Stomach (tissue), 9 donors: ENCODE data around the gene CTSV. TPM values are rescaled to one million over a fixed set of nuclear protein-coding genes. Genes with fewer than 3 reads are reported as not detected.
"Not testable (repeated sequence)": the region's sequence is repeated elsewhere in the genome, so short reads cannot be mapped to it uniquely, and the experiment has no call there.

Experiments
- DNase-seq, 2 donors: peaks; one replicate each; pipeline versions ENCODE4 v3.0.0 to v3.0.0-alpha.2; 2013 to 2019
- H3K27ac ChIP-seq, 5 donors: fragments of 200-600 bp in 4 of 5; sonication (generic) in 4 of 5; one replicate each; pipeline ENCODE4 v1.5.1; 2013 to 2019; ENCODE audit warnings: mild to moderate bottlenecking in 1 of 5, moderate library complexity in 1 of 5
- H3K27me3 ChIP-seq, 3 donors: fragments of 200-600 bp; sonication (generic); one replicate each; pipeline ENCODE4 v1.5.1; 2017 to 2019; ENCODE audit warnings: mixed run types in 1 of 3
- H3K36me3 ChIP-seq, 4 donors: fragments of 200-600 bp; sonication (generic); 1 replicate in 3 of 4; 2 replicates in 1 of 4; pipeline ENCODE4 v1.5.1; 2016 to 2019
- H3K4me1 ChIP-seq, 4 donors: fragments of 200-600 bp; sonication (generic); one replicate each; pipeline ENCODE4 v1.5.1; 2016 to 2019
- H3K4me3 ChIP-seq, 4 donors: fragments of 200-600 bp; sonication (generic) in 3 of 4; one replicate each; pipeline ENCODE4 v1.5.1; 2016 to 2019; ENCODE audit warnings: mild to moderate bottlenecking in 1 of 4
- H3K9me3 ChIP-seq, 4 donors: fragments of 200-600 bp; sonication (generic); one replicate each; pipeline ENCODE4 v1.5.1; 2016 to 2019
- EP300 ChIP-seq: sonication (generic); formaldehyde crosslinking; IDR thresholded peaks from one replicate; pipeline ENCODE4 v1.6.1; 2017; ENCODE audit warnings: antibody characterized with exemption
- POLR2A ChIP-seq, 4 donors: fragments of 450-650 bp; IDR thresholded peaks; one replicate each; pipeline ENCODE4 v1.6.1; 2016; ENCODE audit warnings: antibody characterized with exemption in 4 of 4, control low read depth in 2 of 4, mild to moderate bottlenecking in 1 of 4, moderate library complexity in 1 of 4
- POLR2AphosphoS5 ChIP-seq, 3 donors: sonication (generic); formaldehyde crosslinking; IDR thresholded peaks; one replicate each; pipeline ENCODE4 v1.6.1; 2016; ENCODE audit warnings: antibody characterized with exemption in 3 of 3
- WGBS, 5 donors: extraction: QIAGEN DNeasy Blood & Tissue Kit in 3 of 5; methylation state at CpG; one replicate each; pipeline versions ENCODE4 v1.1.5 to v1.1.7; 2013 to 2018; 5-methylcytosine and 5-hydroxymethylcytosine counted together
- intact Hi-C: fragments of 100-400 bp; cut with DNase I; formaldehyde crosslinking; loops from one replicate; pipeline ENCODE4 v1.15.1; 2023; ENCODE audit warnings: low total_unique reads
- polyA plus RNA-seq, 3 donors: library from polyadenylated mRNA; stranded (reverse); fragments of 200-250 nt; gene quantifications; one replicate each; pipeline ENCODE4 v1.2.3, GENCODE V29; 2013
- total RNA-seq, 5 donors: library from RNA; depleted of rRNA; stranded (reverse); fragments of >200 nt; gene quantifications; one replicate each; pipeline versions ENCODE4 v1.1.0 to v1.2.3, GENCODE V29; 2014 to 2016
- TF ChIP-seq, protein P1 (sequence below), 7 experiments: fragments of 450-650 bp in 4 of 7; fragments of 200-600 bp in 3 of 7; sonication (generic) in 3 of 7; IDR thresholded peaks; one replicate each; pipeline ENCODE4 v1.5.1; 2016 to 2019; ENCODE audit warnings: antibody characterized with exemption in 7 of 7, control low read depth in 2 of 7, mild to moderate bottlenecking in 1 of 7
- donor health status: healthy with polysubstance abuse.
- donor health status: Bipolar disorder and iron deficiency.
- donor health status: healthy.

CTSV gene
- total and polyA plus RNA-seq, 8 donors, result 0.43 to 11.0 (median 6.3) TPM; not detected in 2

GRCh38 chr9:97060796-97061195, 21.9 kb upstream of the CTSV start:
- peaks cover 0 to 3% (median 0%) of the 10 kb centered on the region in 4 donors for H3K9me3 ChIP-seq
- no peaks in the 10 kb centered on the region for H3K4me1 ChIP-seq
- DNase-seq, result no peak
- H3K4me3 ChIP-seq, result no peak overlapping the region
- TF ChIP-seq POLR2AphosphoS5 (IDR thresholded peaks at IDR 0.05), result no peak
- TF ChIP-seq EP300, result no peak
- TF ChIP-seq, protein P1, sequence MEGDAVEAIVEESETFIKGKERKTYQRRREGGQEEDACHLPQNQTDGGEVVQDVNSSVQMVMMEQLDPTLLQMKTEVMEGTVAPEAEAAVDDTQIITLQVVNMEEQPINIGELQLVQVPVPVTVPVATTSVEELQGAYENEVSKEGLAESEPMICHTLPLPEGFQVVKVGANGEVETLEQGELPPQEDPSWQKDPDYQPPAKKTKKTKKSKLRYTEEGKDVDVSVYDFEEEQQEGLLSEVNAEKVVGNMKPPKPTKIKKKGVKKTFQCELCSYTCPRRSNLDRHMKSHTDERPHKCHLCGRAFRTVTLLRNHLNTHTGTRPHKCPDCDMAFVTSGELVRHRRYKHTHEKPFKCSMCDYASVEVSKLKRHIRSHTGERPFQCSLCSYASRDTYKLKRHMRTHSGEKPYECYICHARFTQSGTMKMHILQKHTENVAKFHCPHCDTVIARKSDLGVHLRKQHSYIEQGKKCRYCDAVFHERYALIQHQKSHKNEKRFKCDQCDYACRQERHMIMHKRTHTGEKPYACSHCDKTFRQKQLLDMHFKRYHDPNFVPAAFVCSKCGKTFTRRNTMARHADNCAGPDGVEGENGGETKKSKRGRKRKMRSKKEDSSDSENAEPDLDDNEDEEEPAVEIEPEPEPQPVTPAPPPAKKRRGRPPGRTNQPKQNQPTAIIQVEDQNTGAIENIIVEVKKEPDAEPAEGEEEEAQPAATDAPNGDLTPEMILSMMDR (IDR thresholded peaks at IDR 0.05), result no peak
- no peak for TF ChIP-seq POLR2A (IDR thresholded peaks at IDR 0.05)
- no peak overlapping the region for H3K27ac ChIP-seq
- 88 to 98% (median 93%) methylated on average over 3 of the region's 3 CpGs for WGBS, 5 donors
- intact Hi-C loops, result no loop called here
- no peaks in the 10 kb centered on the region for H3K36me3 ChIP-seq
- H3K27me3 ChIP-seq, result peaks cover 0 to 7% (median 0%) of the 10 kb centered on the region in 3 donors

- intact Hi-C loops, result no loop called here
Observed at GRCh38 chr9:97059626-97060025, 20.7 kb upstream of the CTSV start.

DNA sequence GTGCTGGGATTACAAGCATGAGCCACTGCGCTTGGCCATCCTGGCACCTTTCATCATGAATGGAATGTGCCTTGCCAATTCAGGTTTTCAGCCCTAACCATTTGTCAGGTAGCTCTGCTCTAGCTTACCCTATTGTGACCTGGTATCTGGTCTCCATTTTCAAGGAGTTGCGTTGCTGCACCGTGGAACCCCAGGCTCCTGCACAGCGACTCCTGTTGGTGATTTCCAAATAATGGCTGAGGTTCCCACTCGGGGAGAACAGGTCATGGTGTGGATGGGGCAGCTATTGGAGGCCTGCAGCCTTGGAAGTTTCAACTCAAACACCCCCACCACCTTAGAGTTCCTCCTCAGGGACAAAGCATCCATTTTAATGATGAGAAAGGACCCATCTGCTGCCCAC, 18.7 kb upstream of the CTSV start:
- Histone ChIP-seq H3K9me3 (no peaks in the 10 kb centered on the region), H3K27ac (no peak overlapping the region), H3K4me3 (no peak overlapping the region), H3K36me3 (no peaks in the 10 kb centered on the region), H3K27me3 (peaks cover 0 to 18% (median 0%) of the 10 kb centered on the region in 3 donors), H3K4me1 (no peaks in the 10 kb centered on the region)
- 92 to 97% (median 94%) methylated on average over 5 of the region's 5 CpGs for WGBS, 5 donors
- no peak for TF ChIP-seq POLR2A (IDR thresholded peaks at IDR 0.05)
- no peak for TF ChIP-seq EP300
- TF ChIP-seq, protein P1 (IDR thresholded peaks at IDR 0.05), result no peak
- TF ChIP-seq POLR2AphosphoS5 (IDR thresholded peaks at IDR 0.05), result no peak
- no peak for DNase-seq
- intact Hi-C loops, result no loop called here

More at GRCh38 chr9:97059626-97060025, 20.7 kb upstream of the CTSV start:
- H3K9me3 ChIP-seq, result no peaks in the 10 kb centered on the region
- no peaks in the 10 kb centered on the region for H3K36me3 ChIP-seq
- no peak for TF ChIP-seq POLR2AphosphoS5 (IDR thresholded peaks at IDR 0.05)
- no peak for TF ChIP-seq POLR2A (IDR thresholded peaks at IDR 0.05)
- TF ChIP-seq, protein P1 (IDR thresholded peaks at IDR 0.05), result no peak
- TF ChIP-seq EP300, result no peak
- no peak overlapping the region for H3K27ac ChIP-seq
- DNase-seq, result no peak
- H3K4me1 ChIP-seq, result no peaks in the 10 kb centered on the region
- WGBS, 5 donors, result 71 to 88% (median 73%) methylated on average over 3 of the region's 3 CpGs
- no peak overlapping the region for H3K4me3 ChIP-seq
- H3K27me3 ChIP-seq, result peaks cover 0 to 7% (median 0%) of the 10 kb centered on the region in 3 donors

- intact Hi-C loops, H3K4me1 ChIP-seq, H3K4me3 ChIP-seq, H3K9me3 ChIP-seq, DNase-seq, H3K27ac ChIP-seq, H3K36me3 ChIP-seq: not testable (repeated sequence)
- H3K27me3 ChIP-seq, result peaks cover 0 to 19% (median 0%) of the 10 kb centered on the region in 3 donors
- 85 to 92% (median 91%) methylated on average over 8 to 11 of the region's 13 CpGs for WGBS, 5 donors
Observed at GRCh38 chr9:97055891-97056290, 16.9 kb upstream of the CTSV start.

- Histone ChIP-seq H3K36me3 (no peaks in the 10 kb centered on the region), H3K4me3 (no peak overlapping the region), H3K27me3 (peaks cover 0 to 19% (median 0%) of the 10 kb centered on the region in 3 donors), H3K27ac (no peak overlapping the region), H3K9me3 (no peaks in the 10 kb centered on the region), H3K4me1 (no peaks in the 10 kb centered on the region)
- DNase-seq, result no peak
- intact Hi-C loops, result no loop called here
- no peak for TF ChIP-seq EP300
- no peak for TF ChIP-seq POLR2A (IDR thresholded peaks at IDR 0.05)
- TF ChIP-seq POLR2AphosphoS5 (IDR thresholded peaks at IDR 0.05), result no peak
- TF ChIP-seq, protein P1 (IDR thresholded peaks at IDR 0.05), result no peak
- 43 to 64% (median 60%) methylated on average over 3 of the region's 3 CpGs for WGBS, 5 donors
Observed at GRCh38 chr9:97053717-97054116, 14.8 kb upstream of the CTSV start.
